NCI-H1048 (cell line): Measurements from ENCODE around the gene CACNA1D.

Source experiments
- DNase-seq: peaks from one replicate; lab custom pipeline; 2025; lab: John Stamatoyannopoulos, UW

CACNA1D gene

GRCh38 chr3:53846851-53847155, 352.4 kb downstream of the CACNA1D start:
- no peak for DNase-seq

- no peak for DNase-seq
These were observed 355.5 kb downstream of the CACNA1D start for GRCh38 chr3:53849916-53850315.

GRCh38 chr3:53850895-53851294, 356.5 kb downstream of the CACNA1D start:
- DNase-seq = no peak

- no peak for DNase-seq
These were observed 362.6 kb downstream of the CACNA1D start for GRCh38 chr3:53856964-53857363.

GRCh38 chr3:53858096-53858741, 363.8 kb downstream of the CACNA1D start:
- DNase-seq = no peak

GRCh38 chr3:53859178-53859577, 364.8 kb downstream of the CACNA1D start:
- no peak for DNase-seq

GRCh38 chr3:53860196-53860595, 365.8 kb downstream of the CACNA1D start:
- no peak for DNase-seq

GRCh38 chr3:53862241-53862640, 367.8 kb downstream of the CACNA1D start:
- no peak for DNase-seq

GRCh38 chr3:53863145-53863544, 368.7 kb downstream of the CACNA1D start:
- no peak for DNase-seq
